Gastrocnemius medialis (tissue), 4 donors: Measurements from ENCODE around the gene RABGAP1L.

Source experiments
- POLR2A ChIP-seq, 2 donors: fragments of 450-650 bp; IDR thresholded peaks; one replicate each; pipeline ENCODE4 v1.6.1; 2017; ENCODE audit warnings: antibody characterized with exemption in 2 of 2, mild to moderate bottlenecking in 2 of 2, moderate library complexity in 2 of 2
- TF ChIP-seq, protein P1 (sequence below), 5 experiments: fragments of 450-650 bp in 3 of 5; fragments of 200-600 bp in 2 of 5; sonication (generic) in 2 of 5; IDR thresholded peaks in 4 of 5; conservative IDR thresholded peaks in 1 of 5; 1 replicate in 4 of 5; 2 replicates in 1 of 5; pipeline ENCODE4 v1.5.1; 2016 to 2019; ENCODE audit warnings: antibody characterized with exemption in 5 of 5, mild to moderate bottlenecking in 3 of 5, moderate library complexity in 3 of 5

DNA sequence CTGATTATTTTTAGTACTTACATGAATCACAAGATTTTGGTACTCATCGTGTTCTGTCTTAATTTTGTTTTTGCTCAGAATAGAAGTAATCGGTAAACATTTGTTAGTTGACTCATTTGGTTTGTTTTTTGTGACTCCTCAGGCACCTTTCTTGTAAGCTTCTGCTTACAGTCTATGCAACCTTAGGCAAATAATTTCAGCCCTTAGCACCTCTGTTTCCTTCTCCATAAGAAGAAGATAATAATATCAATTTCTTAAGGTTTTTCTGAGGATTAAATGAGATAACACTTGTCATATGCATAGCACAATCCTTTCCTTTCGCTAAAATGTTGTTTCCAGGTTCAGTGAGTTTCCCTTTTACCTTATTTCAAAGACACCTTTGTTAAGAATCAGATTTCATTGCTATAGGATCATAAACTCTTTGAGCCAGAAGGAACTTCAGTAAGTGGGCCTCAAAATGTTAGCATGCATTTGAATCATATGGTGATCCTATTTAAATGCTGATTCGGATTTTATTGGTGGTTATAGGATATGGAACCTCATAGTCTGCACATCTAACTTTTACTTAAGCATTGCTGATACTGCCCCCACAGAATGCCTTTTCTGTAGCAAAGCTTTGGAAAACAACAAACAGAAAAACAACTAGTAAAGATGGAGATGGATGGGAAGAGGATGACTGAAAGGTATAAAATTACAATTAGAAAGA lies 567.7 kb downstream of the RABGAP1L start:
- TF ChIP-seq, protein P1, sequence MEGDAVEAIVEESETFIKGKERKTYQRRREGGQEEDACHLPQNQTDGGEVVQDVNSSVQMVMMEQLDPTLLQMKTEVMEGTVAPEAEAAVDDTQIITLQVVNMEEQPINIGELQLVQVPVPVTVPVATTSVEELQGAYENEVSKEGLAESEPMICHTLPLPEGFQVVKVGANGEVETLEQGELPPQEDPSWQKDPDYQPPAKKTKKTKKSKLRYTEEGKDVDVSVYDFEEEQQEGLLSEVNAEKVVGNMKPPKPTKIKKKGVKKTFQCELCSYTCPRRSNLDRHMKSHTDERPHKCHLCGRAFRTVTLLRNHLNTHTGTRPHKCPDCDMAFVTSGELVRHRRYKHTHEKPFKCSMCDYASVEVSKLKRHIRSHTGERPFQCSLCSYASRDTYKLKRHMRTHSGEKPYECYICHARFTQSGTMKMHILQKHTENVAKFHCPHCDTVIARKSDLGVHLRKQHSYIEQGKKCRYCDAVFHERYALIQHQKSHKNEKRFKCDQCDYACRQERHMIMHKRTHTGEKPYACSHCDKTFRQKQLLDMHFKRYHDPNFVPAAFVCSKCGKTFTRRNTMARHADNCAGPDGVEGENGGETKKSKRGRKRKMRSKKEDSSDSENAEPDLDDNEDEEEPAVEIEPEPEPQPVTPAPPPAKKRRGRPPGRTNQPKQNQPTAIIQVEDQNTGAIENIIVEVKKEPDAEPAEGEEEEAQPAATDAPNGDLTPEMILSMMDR (IDR thresholded peaks at IDR 0.05 in 4 of 5, conservative IDR thresholded peaks at IDR 0.05 in 1 of 5): no peak
- no peak for TF ChIP-seq POLR2A (IDR thresholded peaks at IDR 0.05)
